Motor neuron (in vitro differentiated cells): ENCODE data around the gene ZNF213. TPM values are rescaled to one million over a fixed set of nuclear protein-coding genes. Genes with fewer than 3 reads are reported as not detected.

Source experiments
- ATAC-seq, 8 experiments: fragments of 200-7000 bp; cut with Tn5 transposase; replicated peaks in 6 of 8; 2 replicates each; pipeline ENCODE4 v1.8.0; 2021; ENCODE audit warnings: mild to moderate bottlenecking in 8 of 8, moderate library complexity in 8 of 8
- H3K27ac ChIP-seq, 2 donors: fragments of 250-450 bp; sonication (Bioruptor Pico); 2 replicates each; pipeline ENCODE4 v1.9.0; 2021; ENCODE audit warnings: antibody characterized with exemption in 2 of 2, mild to moderate bottlenecking in 2 of 2, moderate library complexity in 1 of 2
- H3K4me1 ChIP-seq, 2 donors: fragments of 250-450 bp; sonication (Bioruptor Pico); replicated peaks in 1 of 2; 2 replicates each; pipeline ENCODE4 v1.6.1; 2021; ENCODE audit warnings: antibody characterized with exemption in 2 of 2, mild to moderate bottlenecking in 2 of 2, moderate library complexity in 1 of 2
- H3K4me3 ChIP-seq, 5 donors: fragments of 250-450 bp; sonication (Bioruptor Pico); 2 replicates each; pipeline ENCODE4 v1.9.0; 2021; ENCODE audit warnings: antibody characterized with exemption in 5 of 5, mild to moderate bottlenecking in 5 of 5, moderate library complexity in 4 of 5
- WGBS, 10 experiments: fragments of 450-650 bp; shearing (Covaris generic); methylation state at CpG; one replicate each; pipeline ENCODE4 v1.0.0; 2022; 5-methylcytosine and 5-hydroxymethylcytosine counted together
- in situ Hi-C, 9 experiments: fragments of 400-800 bp; cut with MboI; loops; one replicate each; pipeline ENCODE4 v1.15.0; 2021; ENCODE audit warnings: low sequenced_read_pairs in 9 of 9, low pct_unique_long_range_greater_than_20kb in 2 of 9; ENCODE audit not compliant: unreplicated experiment in 9 of 9
- total RNA-seq, 8 experiments: library from RNA; unstranded; fragments of 300-600 nt; gene quantifications; 2 replicates each; pipeline versions ENCODE4 v1.2.3 to v1.2.4, GENCODE V29; 2022

The ZNF213 gene
- total RNA-seq, 8 experiments from 2014 or later: 2.6 to 9.6 (median 6.5) TPM

- peak in 2 of 8 experiments; percentile 14 to 54 for ATAC-seq
- H3K4me3 ChIP-seq: no peak overlapping the region
- H3K4me1 ChIP-seq: peaks cover 0 to 3% of the 10 kb centered on the region in 2 donors
- in situ Hi-C loops: no loop called here
- 40 to 100% (median 86%) methylated on average over 1 to 21 of the region's 22 CpGs; no CpG with 5 or more reads in 2 of the 10 experiments for WGBS, 10 experiments
- H3K27ac ChIP-seq: no peak overlapping the region
These were observed 40.4 kb upstream of the ZNF213 start for GRCh38 chr16:3094289-3095027.

- Histone ChIP-seq H3K27ac (no peak overlapping the region), H3K4me1 (peaks cover 5 to 12% of the 10 kb centered on the region in 2 donors), H3K4me3 (no peak overlapping the region)
- peak in 3 of 8 experiments; percentile 4 to 14 (median 7) for ATAC-seq
- 0 to 100% (median 72%) methylated on average over 1 to 4 of the region's 4 CpGs; no CpG with 5 or more reads in 4 of the 10 experiments for WGBS, 10 experiments
- in situ Hi-C loops: no loop called here
These were observed 39.0 kb upstream of the ZNF213 start for GRCh38 chr16:3095869-3096268.

- no peak for ATAC-seq
- Histone ChIP-seq H3K4me3 (no peak overlapping the region), H3K27ac (no peak overlapping the region), H3K4me1 (peaks cover 6 to 14% of the 10 kb centered on the region in 2 donors)
- 73 to 100% (median 92%) methylated on average over 2 to 3 of the region's 6 CpGs; no CpG with 5 or more reads in 5 of the 10 experiments for WGBS, 10 experiments
- in situ Hi-C loops: no loop called here
These were observed 38.5 kb upstream of the ZNF213 start for GRCh38 chr16:3096362-3096761.

- Histone ChIP-seq H3K27ac (no peak overlapping the region), H3K4me3 (no peak overlapping the region), H3K4me1 (peaks cover 15 to 23% of the 10 kb centered on the region in 2 donors)
- WGBS, 10 experiments: 33% methylated on average over 3 of the region's 8 CpGs; no CpG with 5 or more reads in 9 of the 10 experiments
- ATAC-seq: no peak
- in situ Hi-C loops: no loop called here
These were observed 37.6 kb upstream of the ZNF213 start for GRCh38 chr16:3097266-3097665.

- Histone ChIP-seq H3K4me1 (peaks cover 18 to 24% of the 10 kb centered on the region in 2 donors), H3K27ac (no peak within 1 kb of the TSS), H3K4me3 (peak within 1 kb of the TSS in 1 of 5 donors; percentile 8)
- ATAC-seq: no peak
- in situ Hi-C loops: no loop called here
- WGBS, 10 experiments: 31 to 60% (median 40%) methylated on average over 1 to 4 of the region's 21 CpGs; no CpG with 5 or more reads in 5 of the 10 experiments
These were observed 36.1 kb upstream of the ZNF213 start, which contains the start of gene ZSCAN10 for GRCh38 chr16:3098459-3099394. Gene ZSCAN10, minus strand, starts transcription at chr16:3099294. Its CDS starts 6,357 bp downstream, at chr16:3092937.

GRCh38 chr16:3099395-3099731 lies 35.5 kb upstream of the ZNF213 start:
- peaks cover 18 to 24% of the 10 kb centered on the region in 2 donors for H3K4me1 ChIP-seq
- ATAC-seq: no peak
- in situ Hi-C loops: no loop called here
- H3K4me3 ChIP-seq: no peak overlapping the region
- no peak overlapping the region for H3K27ac ChIP-seq
- WGBS, 10 experiments: 13 to 100% (median 53%) methylated on average over 1 to 4 of the region's 5 CpGs; no CpG with 5 or more reads in 4 of the 10 experiments

- peak; percentile 82 to 94 (median 88) for ATAC-seq
- WGBS, 10 experiments: 0 to 43% (median 4%) methylated on average over 1 to 21 of the region's 39 CpGs; no CpG with 5 or more reads in 2 of the 10 experiments
- in situ Hi-C loops: no loop called here
These were observed 34.9 kb upstream of the ZNF213 start for GRCh38 chr16:3099732-3100499.

GRCh38 chr16:3101018-3101840 lies 33.6 kb upstream of the ZNF213 start:
- no peak overlapping the region for H3K4me3 ChIP-seq
- in situ Hi-C loops: no loop called here

More at GRCh38 chr16:3099732-3100499, 34.9 kb upstream of the ZNF213 start:
- peak overlapping the region in 1 of 5 donors; percentile 15 for H3K4me3 ChIP-seq
- H3K27ac ChIP-seq: no peak overlapping the region
- H3K4me1 ChIP-seq: peaks cover 18 to 24% of the 10 kb centered on the region in 2 donors

GRCh38 chr16:3101841-3102470 lies 32.9 kb upstream of the ZNF213 start:
- in situ Hi-C loops: no loop called here
- ATAC-seq: peak in 3 of 8 experiments; percentile 13 to 24 (median 21)
- Histone ChIP-seq H3K27ac (peak overlapping the region; percentile 27 to 66), H3K4me3 (peak overlapping the region in 1 of 5 donors; percentile 0), H3K4me1 (peaks cover 23 to 27% of the 10 kb centered on the region in 2 donors)
- 10 to 51% (median 36%) methylated on average over 3 to 18 of the region's 27 CpGs; no CpG with 5 or more reads in 4 of the 10 experiments for WGBS, 10 experiments

More at GRCh38 chr16:3101018-3101840, 33.6 kb upstream of the ZNF213 start:
- peak overlapping the region in 1 of 2 donors; percentile 66 for H3K27ac ChIP-seq
- H3K4me1 ChIP-seq: peaks cover 23 to 27% of the 10 kb centered on the region in 2 donors
- ATAC-seq: no peak
- WGBS, 10 experiments: 27 to 94% (median 65%) methylated on average over 6 to 14 of the region's 29 CpGs; no CpG with 5 or more reads in 3 of the 10 experiments

GRCh38 chr16:3106205-3106928 lies 28.5 kb upstream of the ZNF213 start:
- ATAC-seq: peak; percentile 88 to 98 (median 96)
- Histone ChIP-seq H3K4me3 (peak overlapping the region; percentile 57 to 94 (median 67)), H3K27ac (peak overlapping the region; percentile 78 to 81), H3K4me1 (peaks cover 15 to 17% of the 10 kb centered on the region in 2 donors)
- WGBS, 10 experiments: 0 to 17% (median 0%) methylated on average over 1 to 16 of the region's 74 CpGs; no CpG with 5 or more reads in 3 of the 10 experiments
- in situ Hi-C loops: no loop called here
